ENCODE results near the gene TMEM86A.

TMEM86A gene

GRCh38 chr11:18699848-18700261 is 1.3 kb downstream of the TMEM86A start:
- Histone ChIP-seq H3K9ac (no peak overlapping the region), H3K27me3 (peaks cover 3% of the 10 kb centered on the region; the same call in 1 of the 2 replicates), H3K9me3 (no peaks in the 10 kb centered on the region), H3K4me1 (peaks cover 15% of the 10 kb centered on the region), H4K20me1 (no peaks in the 10 kb centered on the region), H3K4me2 (peak overlapping the region; percentile 89), H3K36me3 (peaks cover 8% of the 10 kb centered on the region; the same call in 1 of the 2 replicates), H3K4me3 (peak overlapping the region; percentile 98), H3K27ac (no peak overlapping the region)
- no peak for TF ChIP-seq Cebpa-rat (IDR thresholded peaks at IDR 0.05)

- Histone ChIP-seq H3K36me3 (peaks cover 8% of the 10 kb centered on the region; the same call in 1 of the 2 replicates), H3K27me3 (peaks cover 8% of the 10 kb centered on the region)
- TF ChIP-seq Cebpa-rat (IDR thresholded peaks at IDR 0.05), result no peak
Observed at GRCh38 chr11:18700375-18700774, 1.8 kb downstream of the TMEM86A start.

DNA sequence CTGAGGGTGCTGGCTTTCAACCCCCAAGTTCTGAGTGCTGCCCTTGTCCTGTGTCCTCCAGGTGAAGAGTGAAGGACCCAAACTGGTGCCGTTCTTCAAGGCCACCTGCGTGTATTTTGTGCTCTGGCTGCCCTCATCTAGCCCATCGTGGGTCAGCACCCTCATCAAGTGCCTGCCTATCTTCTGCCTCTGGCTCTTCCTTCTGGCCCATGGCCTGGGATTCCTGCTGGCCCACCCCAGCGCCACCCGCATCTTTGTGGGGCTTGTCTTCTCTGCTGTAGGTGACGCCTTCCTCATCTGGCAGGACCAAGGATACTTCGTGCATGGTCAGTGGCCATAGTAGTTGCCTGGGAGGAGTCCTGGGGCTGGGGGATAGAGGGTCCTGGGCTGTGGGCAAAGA is 2.3 kb downstream of the TMEM86A start:
- Histone ChIP-seq H3K9me3 (no peaks in the 10 kb centered on the region), H3K4me1 (peaks cover 20% of the 10 kb centered on the region), H3K27me3 (peaks cover 13% of the 10 kb centered on the region), H4K20me1 (no peaks in the 10 kb centered on the region), H3K4me2 (peak overlapping the region; percentile 89; the same call in 1 of the 2 replicates), H3K36me3 (peaks cover 8% of the 10 kb centered on the region; the same call in 1 of the 2 replicates), H3K9ac (no peak overlapping the region), H3K27ac (no peak overlapping the region), H3K4me3 (no peak overlapping the region)
- no peak for TF ChIP-seq Cebpa-rat (IDR thresholded peaks at IDR 0.05)

More at GRCh38 chr11:18700375-18700774, 1.8 kb downstream of the TMEM86A start:
- peaks cover 15% of the 10 kb centered on the region for H3K4me1 ChIP-seq
- no peak overlapping the region for H3K4me3 ChIP-seq
- no peaks in the 10 kb centered on the region for H3K9me3 ChIP-seq
- H3K9ac ChIP-seq, result no peak overlapping the region
- H3K27ac ChIP-seq, result no peak overlapping the region
- peak overlapping the region; percentile 89; the same call in 1 of the 2 replicates for H3K4me2 ChIP-seq
- no peaks in the 10 kb centered on the region for H4K20me1 ChIP-seq

DNA sequence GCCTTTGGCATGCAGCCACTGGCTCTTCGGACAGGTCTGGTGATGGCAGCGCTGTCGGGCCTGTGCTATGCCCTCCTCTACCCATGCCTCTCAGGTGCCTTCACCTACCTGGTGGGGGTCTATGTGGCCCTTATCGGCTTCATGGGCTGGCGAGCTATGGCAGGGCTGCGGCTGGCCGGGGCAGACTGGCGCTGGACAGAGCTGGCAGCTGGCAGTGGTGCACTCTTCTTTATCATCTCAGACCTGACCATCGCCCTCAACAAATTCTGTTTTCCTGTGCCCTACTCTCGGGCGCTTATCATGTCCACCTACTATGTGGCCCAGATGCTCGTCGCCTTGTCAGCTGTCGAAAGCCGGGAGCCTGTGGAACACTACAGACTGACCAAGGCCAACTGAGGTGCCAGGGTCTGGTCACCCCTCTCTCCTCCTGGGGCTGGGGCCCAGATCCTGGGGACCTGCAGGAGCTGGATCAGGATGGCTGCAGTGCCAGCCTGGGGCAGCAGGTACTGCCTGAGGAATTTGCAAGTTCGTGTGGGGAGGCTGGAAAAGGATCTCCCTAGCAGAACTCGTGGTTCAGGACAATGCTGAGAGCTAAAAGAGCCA is 3.1 kb downstream of the TMEM86A start:
- Histone ChIP-seq H3K4me1 (peaks cover 27% of the 10 kb centered on the region), H3K9ac (no peak overlapping the region), H3K36me3 (peaks cover 8% of the 10 kb centered on the region; the same call in 1 of the 2 replicates), H3K27ac (no peak overlapping the region), H4K20me1 (no peaks in the 10 kb centered on the region), H3K27me3 (peaks cover 21% of the 10 kb centered on the region), H3K4me3 (no peak overlapping the region), H3K4me2 (no peak overlapping the region), H3K9me3 (no peaks in the 10 kb centered on the region)
- TF ChIP-seq Cebpa-rat (IDR thresholded peaks at IDR 0.05), result no peak

GRCh38 chr11:18703001-18703763 is 4.6 kb downstream of the TMEM86A start:
- Histone ChIP-seq H3K27me3 (peaks cover 32% of the 10 kb centered on the region), H3K4me3 (no peak overlapping the region), H3K9me3 (no peaks in the 10 kb centered on the region), H3K36me3 (peaks cover 8% of the 10 kb centered on the region; the same call in 1 of the 2 replicates), H3K4me2 (no peak overlapping the region), H3K9ac (no peak overlapping the region), H3K27ac (no peak overlapping the region), H4K20me1 (no peaks in the 10 kb centered on the region), H3K4me1 (peaks cover 29% of the 10 kb centered on the region)
- TF ChIP-seq Cebpa-rat (IDR thresholded peaks at IDR 0.05), result no peak

GRCh38 chr11:18704045-18704645 is 5.6 kb downstream of the TMEM86A start:
- no peaks in the 10 kb centered on the region for H3K9me3 ChIP-seq
- no peak for TF ChIP-seq Cebpa-rat (IDR thresholded peaks at IDR 0.05)
- no peak overlapping the region for H3K4me2 ChIP-seq
- no peak overlapping the region for H3K4me3 ChIP-seq
- H3K27ac ChIP-seq, result no peak overlapping the region
- peaks cover 33% of the 10 kb centered on the region for H3K27me3 ChIP-seq
- no peaks in the 10 kb centered on the region for H4K20me1 ChIP-seq
- H3K9ac ChIP-seq, result no peak overlapping the region
- peaks cover 8% of the 10 kb centered on the region; the same call in 1 of the 2 replicates for H3K36me3 ChIP-seq
- peaks cover 29% of the 10 kb centered on the region for H3K4me1 ChIP-seq

GRCh38 chr11:18704698-18705097 is 6.1 kb downstream of the TMEM86A start:
- Histone ChIP-seq H4K20me1 (no peaks in the 10 kb centered on the region), H3K9ac (no peak overlapping the region), H3K9me3 (no peaks in the 10 kb centered on the region), H3K4me1 (peaks cover 23% of the 10 kb centered on the region), H3K4me3 (no peak overlapping the region), H3K27ac (no peak overlapping the region), H3K27me3 (peaks cover 33% of the 10 kb centered on the region), H3K36me3 (peaks cover 8% of the 10 kb centered on the region; the same call in 1 of the 2 replicates), H3K4me2 (no peak overlapping the region)
- no peak for TF ChIP-seq Cebpa-rat (IDR thresholded peaks at IDR 0.05)

DNA sequence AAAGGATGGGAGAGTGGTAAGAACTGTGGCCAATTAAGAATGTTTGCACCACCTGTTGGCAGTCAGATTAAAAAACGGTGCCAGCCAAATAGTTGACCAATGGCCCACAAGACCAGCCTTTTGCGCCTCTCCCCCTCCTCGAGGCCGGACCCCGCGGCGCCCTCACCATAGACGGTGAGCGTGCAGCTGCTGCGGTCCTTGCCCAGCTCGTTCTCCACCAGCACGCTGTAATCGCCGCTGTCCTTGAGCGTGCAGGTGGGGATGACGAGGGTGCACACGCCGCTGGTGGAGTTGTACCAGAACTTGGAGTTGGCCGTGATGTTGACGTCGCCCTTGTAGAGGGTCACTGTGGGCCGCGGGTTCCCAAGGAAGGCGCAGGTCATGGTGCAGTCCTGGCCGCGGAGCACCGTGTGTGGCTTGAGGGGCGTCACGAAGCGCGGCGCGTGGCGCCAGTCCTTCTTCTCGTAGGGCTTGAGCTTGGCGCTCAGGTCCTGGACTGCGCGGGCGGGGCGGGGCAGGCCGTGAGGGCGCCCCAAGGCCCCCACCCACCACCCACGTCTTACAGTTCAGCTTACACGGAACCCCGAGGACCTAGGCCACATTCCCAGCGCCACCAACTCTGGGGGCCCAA is 7.2 kb downstream of the TMEM86A start:
- Histone ChIP-seq H3K9ac (no peak overlapping the region), H3K27ac (no peak overlapping the region), H3K4me1 (peaks cover 15% of the 10 kb centered on the region), H3K4me2 (peak overlapping the region; percentile 64), H3K9me3 (no peaks in the 10 kb centered on the region), H4K20me1 (no peaks in the 10 kb centered on the region), H3K27me3 (peaks cover 33% of the 10 kb centered on the region), H3K36me3 (peaks cover 8% of the 10 kb centered on the region; the same call in 1 of the 2 replicates), H3K4me3 (no peak overlapping the region)
- no peak for TF ChIP-seq Cebpa-rat (IDR thresholded peaks at IDR 0.05)

All from BLaER1 (cell line).